HUES64 (cell line): ENCODE measurements around the gene DEFB113.
"Not testable (repeated sequence)": the region's sequence is repeated elsewhere in the genome, so short reads cannot be mapped to it uniquely, and the experiment has no call there.

Experiments
- H3K27ac ChIP-seq: 2 replicates; pipeline ENCODE4 v1.7.0; 2013; ENCODE audit warnings: low read depth, low read length, inconsistent platforms
- H3K27me3 ChIP-seq: 2 replicates; pipeline ENCODE4 v1.6.1; 2013; ENCODE audit warnings: mild to moderate bottlenecking, low read length; ENCODE audit not compliant: insufficient read depth
- H3K36me3 ChIP-seq: 2 replicates; pipeline ENCODE4 v1.6.1; 2013; ENCODE audit warnings: mild to moderate bottlenecking, low read length; ENCODE audit not compliant: insufficient read depth
- H3K4me1 ChIP-seq: 2 replicates; pipeline ENCODE4 v1.6.1; 2013; ENCODE audit warnings: mild to moderate bottlenecking, low read length, moderate library complexity; ENCODE audit not compliant: insufficient read depth
- H3K4me3 ChIP-seq: 2 replicates; pipeline ENCODE4 v1.5.1; 2013; ENCODE audit warnings: mild to moderate bottlenecking, low read length, moderate library complexity
- H3K9ac ChIP-seq: 2 replicates; pipeline ENCODE4 v1.6.1; 2013; ENCODE audit warnings: mild to moderate bottlenecking, low read depth, low read length
- H3K9me3 ChIP-seq: 2 replicates; pipeline ENCODE4 v1.6.1; 2013; ENCODE audit warnings: low read depth, low read length; ENCODE audit not compliant: insufficient read depth
- WGBS: fragments of 150-250, 120-280 bp; methylation state at CpG from one replicate; pipeline ENCODE4 v1.1.7; 2013; ENCODE audit warnings: missing lambda C conversion rate; 5-methylcytosine and 5-hydroxymethylcytosine counted together

DEFB113 gene

DNA sequence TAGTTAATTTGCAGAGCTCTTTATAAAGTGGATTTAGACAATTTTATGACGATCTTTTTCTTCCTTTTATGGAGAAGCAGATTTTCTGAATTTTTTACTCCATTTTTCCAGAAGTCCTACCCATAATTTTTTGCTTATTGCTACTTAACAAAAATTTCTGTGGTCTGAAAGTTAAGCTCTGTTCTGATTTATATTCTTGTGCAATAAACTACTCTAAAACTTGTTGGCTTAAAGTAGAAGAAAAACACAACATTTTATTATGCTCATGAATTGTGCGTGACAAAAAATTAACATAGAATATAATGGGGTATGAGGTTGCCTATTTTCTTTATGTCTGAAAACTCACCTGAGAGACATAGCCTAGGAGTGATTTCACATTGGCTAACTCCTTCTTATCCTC is 2.6 kb downstream of the DEFB113 start:
- Histone ChIP-seq H3K9me3 (no peaks in the 10 kb centered on the region), H3K4me1 (peaks cover 47% of the 10 kb centered on the region), H3K27ac (peak overlapping the region; percentile 82; the same call in 1 of the 2 replicates), H3K36me3 (no peaks in the 10 kb centered on the region), H3K27me3 (no peaks in the 10 kb centered on the region), H3K4me3 (0 out of 2 replicates have a peak overlapping the region, but pooled peaks have one; percentile 9), H3K9ac (no peak overlapping the region)
- WGBS = no CpG with 5 or more reads among the region's 2 CpGs

- 0 out of 2 replicates have a peak overlapping the region, but pooled peaks have one; percentile 9 for H3K4me3 ChIP-seq
- no peaks in the 10 kb centered on the region for H3K36me3 ChIP-seq
- H3K27ac ChIP-seq = peak overlapping the region; percentile 82; the same call in 1 of the 2 replicates
- no peak overlapping the region for H3K9ac ChIP-seq
- H3K4me1 ChIP-seq = peaks cover 47% of the 10 kb centered on the region
- no peaks in the 10 kb centered on the region for H3K9me3 ChIP-seq
- no peaks in the 10 kb centered on the region for H3K27me3 ChIP-seq
- 29% methylated on average over 1 of the region's 2 CpGs for WGBS
Measured at GRCh38 chr6:49966334-49966733, 3.1 kb downstream of the DEFB113 start.

DNA sequence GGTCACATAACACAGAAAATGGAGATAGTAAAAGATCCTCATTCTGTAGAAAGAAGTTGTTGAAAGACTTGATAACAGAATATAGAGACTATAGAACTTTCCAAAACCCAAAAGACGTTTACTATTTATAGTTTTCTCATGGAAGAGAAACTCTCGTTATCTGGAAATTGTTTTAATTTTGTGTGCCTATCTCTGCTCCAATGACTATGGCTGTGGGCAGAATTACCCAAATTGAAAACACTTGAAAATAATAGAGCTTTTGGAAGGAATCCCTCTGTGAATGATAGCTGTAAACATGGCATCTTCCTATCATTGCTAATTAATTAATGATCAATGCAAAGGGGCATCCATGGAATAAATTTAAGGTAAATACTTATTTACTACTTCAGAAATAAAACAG is 5.4 kb downstream of the DEFB113 start, which contains the start of gene DEFB114:
TSS of gene DEFB114 (minus strand) at position 101 of the 400 bp plus-strand sequence. CDS start at position 42, 59 bp downstream.
- no peak within 1 kb of the TSS for H3K27ac ChIP-seq
- WGBS = 86% methylated on average over 2 of the region's 2 CpGs
- H3K9ac ChIP-seq = no peak within 1 kb of the TSS
- no peaks in the 10 kb centered on the region for H3K9me3 ChIP-seq
- H3K36me3 ChIP-seq = no peaks in the 10 kb centered on the region
- H3K4me3 ChIP-seq = no peak within 1 kb of the TSS
- H3K27me3 ChIP-seq = no peaks in the 10 kb centered on the region
- peaks cover 42% of the 10 kb centered on the region for H3K4me1 ChIP-seq

DNA sequence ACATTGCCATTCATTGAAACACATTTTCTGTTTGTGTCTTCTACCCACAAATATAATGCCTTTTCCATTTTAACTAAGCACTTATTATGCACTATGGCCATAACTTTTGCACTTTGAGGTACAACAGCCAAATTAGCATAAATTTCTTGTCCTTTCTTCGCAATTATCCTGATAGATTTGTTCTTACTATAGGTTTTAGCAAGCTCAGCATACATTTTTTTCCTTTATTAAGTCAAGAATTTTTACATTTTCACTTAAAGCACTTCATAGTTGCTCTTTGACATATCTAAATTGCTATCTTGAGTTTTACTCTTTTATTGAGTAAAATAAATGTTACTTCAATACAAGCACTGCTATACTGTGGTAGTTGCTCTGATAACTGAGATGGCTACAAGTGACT is 11.2 kb downstream of the DEFB113 start:
- no peak overlapping the region for H3K27ac ChIP-seq
- no peaks in the 10 kb centered on the region for H3K36me3 ChIP-seq
- H3K4me1 ChIP-seq = no peaks in the 10 kb centered on the region
- no peaks in the 10 kb centered on the region for H3K27me3 ChIP-seq
- 100% methylated on average over 1 of the region's 1 CpG for WGBS
- no peak overlapping the region for H3K9ac ChIP-seq
- H3K9me3 ChIP-seq = no peaks in the 10 kb centered on the region
- no peak overlapping the region for H3K4me3 ChIP-seq

GRCh38 chr6:49955847-49956246 is 13.6 kb downstream of the DEFB113 start:
- Histone ChIP-seq H3K9me3 (no peaks in the 10 kb centered on the region), H3K4me1 (no peaks in the 10 kb centered on the region), H3K9ac (no peak overlapping the region), H3K27ac (no peak overlapping the region), H3K27me3 (no peaks in the 10 kb centered on the region), H3K36me3 (no peaks in the 10 kb centered on the region), H3K4me3 (no peak overlapping the region)

- Histone ChIP-seq H3K27ac (no peak overlapping the region), H3K27me3 (no peaks in the 10 kb centered on the region)
- 90% methylated on average over 2 of the region's 2 CpGs for WGBS
Measured at GRCh38 chr6:49951926-49952325, 17.5 kb downstream of the DEFB113 start.

GRCh38 chr6:49950415-49950751 is 19.0 kb downstream of the DEFB113 start:
- no peaks in the 10 kb centered on the region for H3K4me1 ChIP-seq
- no peaks in the 10 kb centered on the region for H3K36me3 ChIP-seq
- no peak overlapping the region for H3K4me3 ChIP-seq
- H3K27ac ChIP-seq = no peak overlapping the region
- no peak overlapping the region for H3K9ac ChIP-seq
- no peaks in the 10 kb centered on the region for H3K9me3 ChIP-seq
- 90% methylated on average over 2 of the region's 2 CpGs for WGBS
- no peaks in the 10 kb centered on the region for H3K27me3 ChIP-seq

More at GRCh38 chr6:49951926-49952325, 17.5 kb downstream of the DEFB113 start:
- Histone ChIP-seq H3K9me3 (no peaks in the 10 kb centered on the region), H3K4me1 (no peaks in the 10 kb centered on the region), H3K9ac (no peak overlapping the region), H3K36me3 (no peaks in the 10 kb centered on the region), H3K4me3 (no peak overlapping the region)

DNA sequence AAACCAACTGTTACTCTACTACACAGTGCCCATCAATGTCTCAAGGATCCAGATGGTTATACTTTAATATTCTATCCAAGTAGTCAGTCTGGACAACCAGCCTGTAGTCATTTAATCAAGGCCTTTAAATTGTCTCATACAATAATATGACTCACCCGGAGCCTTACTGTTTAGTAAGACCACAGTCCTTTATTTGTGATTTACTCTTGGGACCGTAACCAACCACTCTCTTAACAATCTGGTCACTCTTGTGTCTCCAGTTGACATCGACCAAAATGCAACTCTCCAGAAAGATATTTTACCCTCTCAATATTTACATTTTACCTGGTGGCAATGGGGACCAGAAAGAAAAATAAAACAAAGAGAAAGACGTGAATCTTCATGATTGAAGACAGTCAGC is 20.4 kb downstream of the DEFB113 start:
- no peaks in the 10 kb centered on the region for H3K27me3 ChIP-seq
- H3K36me3 ChIP-seq = no peaks in the 10 kb centered on the region
- no peaks in the 10 kb centered on the region for H3K9me3 ChIP-seq
- WGBS = 96% methylated on average over 4 of the region's 4 CpGs
- no peaks in the 10 kb centered on the region for H3K4me1 ChIP-seq
- H3K27ac ChIP-seq = no peak overlapping the region
- no peak overlapping the region for H3K4me3 ChIP-seq
- H3K9ac ChIP-seq = no peak overlapping the region

DNA sequence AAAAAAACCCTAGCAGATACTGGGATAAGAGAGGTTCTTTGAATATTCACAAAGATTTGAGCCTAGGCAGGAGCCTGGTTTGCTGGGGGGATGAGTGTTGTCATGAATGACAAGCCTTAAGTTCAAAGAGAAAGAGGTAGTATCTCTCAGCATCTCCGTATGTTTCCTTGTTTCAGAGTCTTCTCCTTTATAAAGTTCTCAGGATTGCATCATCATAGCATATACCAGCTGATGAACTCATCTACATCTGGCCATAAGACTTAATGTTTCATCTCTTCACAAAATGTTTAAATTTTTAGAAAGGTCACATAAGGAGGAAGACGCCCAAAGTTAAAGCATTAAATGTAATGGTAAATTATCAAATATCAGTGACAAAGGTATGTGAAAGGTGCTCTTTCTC is 22.6 kb downstream of the DEFB113 start:
- 94% methylated on average over 2 of the region's 2 CpGs for WGBS

DNA sequence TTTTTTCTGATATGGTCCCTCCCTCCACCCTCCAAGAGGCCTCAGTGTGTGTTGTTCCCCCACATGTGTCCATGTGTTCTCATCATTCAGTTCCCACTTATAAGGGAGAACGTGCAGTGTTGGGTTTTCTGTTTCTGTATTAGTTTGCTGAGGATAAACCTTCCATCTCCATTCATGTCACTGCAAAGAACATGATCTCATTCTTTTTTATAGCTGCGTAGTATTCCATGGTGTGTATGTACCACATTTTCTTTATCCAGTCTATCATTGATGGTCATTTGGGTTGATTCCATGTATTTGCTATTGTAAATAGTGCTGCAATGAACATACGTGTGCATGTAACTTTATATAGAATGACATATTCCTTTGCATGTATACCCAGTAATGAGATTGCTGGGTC is 25.4 kb downstream of the DEFB113 start:
- H3K36me3 ChIP-seq, H3K4me1 ChIP-seq, H3K4me3 ChIP-seq, H3K27me3 ChIP-seq, H3K9ac ChIP-seq, H3K27ac ChIP-seq, H3K9me3 ChIP-seq: not testable (repeated sequence)
- WGBS = 100% methylated on average over 1 of the region's 3 CpGs

More for the DNA sequence above, 22.6 kb downstream of the DEFB113 start:
- no peaks in the 10 kb centered on the region for H3K27me3 ChIP-seq
- no peaks in the 10 kb centered on the region for H3K4me1 ChIP-seq
- no peak overlapping the region for H3K9ac ChIP-seq
- no peak overlapping the region for H3K4me3 ChIP-seq
- H3K27ac ChIP-seq = no peak overlapping the region
- H3K36me3 ChIP-seq = no peaks in the 10 kb centered on the region
- H3K9me3 ChIP-seq = no peaks in the 10 kb centered on the region

DNA sequence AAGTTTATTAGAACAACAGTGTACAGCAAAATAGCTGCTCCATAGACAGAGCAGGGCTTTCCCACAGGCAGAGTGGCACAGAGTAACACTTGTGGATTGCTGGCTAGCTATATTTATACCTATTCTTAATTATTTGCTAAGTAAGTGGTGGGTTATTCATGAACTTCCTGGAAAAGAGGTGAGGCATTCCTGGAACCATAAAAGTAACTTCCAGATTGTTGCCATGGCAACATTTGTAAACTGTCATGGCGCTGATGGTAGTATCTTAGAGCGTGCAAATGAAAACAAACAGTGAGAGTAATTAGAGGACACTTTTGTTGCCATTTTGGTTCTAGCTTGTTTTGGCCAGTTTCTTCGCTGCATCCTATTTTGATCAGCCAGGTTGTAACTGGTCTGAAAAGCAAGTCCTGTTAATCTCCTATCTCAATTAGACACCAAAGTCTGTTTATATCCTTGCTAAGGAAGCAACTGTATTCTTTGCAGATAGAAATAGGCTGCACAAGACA is 29.4 kb downstream of the DEFB113 start:
- H3K9ac ChIP-seq = no peak overlapping the region
- WGBS = 94% methylated on average over 3 of the region's 3 CpGs
- no peaks in the 10 kb centered on the region for H3K9me3 ChIP-seq
- H3K4me1 ChIP-seq = no peaks in the 10 kb centered on the region
- H3K4me3 ChIP-seq = no peak overlapping the region
- no peaks in the 10 kb centered on the region for H3K36me3 ChIP-seq
- no peaks in the 10 kb centered on the region for H3K27me3 ChIP-seq
- no peak overlapping the region for H3K27ac ChIP-seq

- Histone ChIP-seq H3K36me3 (no peaks in the 10 kb centered on the region), H3K4me3 (no peak overlapping the region), H3K9ac (no peak overlapping the region), H3K27me3 (no peaks in the 10 kb centered on the region), H3K27ac (no peak overlapping the region), H3K9me3 (no peaks in the 10 kb centered on the region), H3K4me1 (no peaks in the 10 kb centered on the region)
Measured at GRCh38 chr6:49937811-49938210, 31.6 kb downstream of the DEFB113 start.
